SK-MEL-5 (cell line): Measurements from ENCODE around the gene DDR1. TPM values are rescaled to one million over a fixed set of nuclear protein-coding genes. Genes with fewer than 3 reads are reported as not detected.
A peak's percentile ranks its signal among the peaks of the same experiment; 100 is the strongest.
"Not testable (repeated sequence)": the region's sequence is repeated elsewhere in the genome, so short reads cannot be mapped to it uniquely, and the experiment has no call there.

ENCODE experiments used
- DNase-seq: peaks from one replicate; pipeline ENCODE4 v3.0.0-alpha.2; 2016; ENCODE audit warnings: low read depth, low spot score
- in situ Hi-C: cut with HindIII; loops from 2 replicates; pipeline ENCODE4 v1.10.0; 2016; ENCODE audit warnings: low sequenced_read_pairs, high pct_unique_total_duplicates, low pct_unique_long_range_greater_than_20kb
- total RNA-seq: library from RNA; depleted of rRNA; stranded (reverse); fragments of >200 nt; shearing (Covaris generic); gene quantifications from 2 replicates; pipeline ENCODE4 v1.2.3, GENCODE V29; 2014

DDR1 gene
- total RNA-seq, 1 experiment from 2014 or later = 34.1 TPM

DNA sequence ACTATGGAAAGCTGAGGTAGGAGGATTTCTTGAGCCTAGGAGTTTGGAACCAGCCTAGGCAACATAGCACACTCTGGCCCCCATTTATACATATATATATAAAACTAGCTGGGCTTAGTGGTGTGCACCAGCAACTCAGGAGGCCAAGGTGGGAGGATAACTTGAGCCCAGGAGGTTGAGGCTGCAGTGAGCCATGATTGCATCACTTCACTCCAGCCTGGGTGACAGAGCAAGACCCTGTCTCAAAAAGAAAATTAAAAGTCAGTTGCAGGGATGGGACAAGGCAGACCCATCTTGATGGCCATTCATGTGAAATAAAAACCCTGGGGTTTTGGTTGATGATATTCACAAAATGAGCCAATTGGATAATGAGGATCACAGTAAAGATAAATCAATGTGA is 17.1 kb downstream of the DDR1 start:
- in situ Hi-C loops = no loop called here
- DNase-seq = no peak

DNA sequence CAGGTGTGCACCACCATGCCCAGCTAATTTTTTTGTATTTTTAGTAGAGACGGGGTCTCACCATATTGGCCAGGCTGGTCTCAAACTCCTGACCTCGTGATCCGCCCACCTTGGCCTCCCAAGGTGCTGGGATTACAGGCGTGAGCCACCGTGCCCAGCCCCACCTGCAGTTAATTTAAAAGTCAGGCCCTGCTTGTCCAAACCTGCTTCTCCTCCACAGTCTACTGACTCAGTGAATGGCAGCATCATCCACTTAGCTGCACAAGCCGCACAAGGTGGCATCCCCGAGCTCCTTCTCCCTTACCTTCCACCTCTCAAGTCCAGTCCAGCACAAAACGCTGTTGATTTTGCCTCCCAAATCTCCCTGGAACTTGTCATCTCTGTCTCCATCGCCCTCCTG is 17.9 kb downstream of the DDR1 start:
- DNase-seq, in situ Hi-C loops: not testable (repeated sequence)

DNA sequence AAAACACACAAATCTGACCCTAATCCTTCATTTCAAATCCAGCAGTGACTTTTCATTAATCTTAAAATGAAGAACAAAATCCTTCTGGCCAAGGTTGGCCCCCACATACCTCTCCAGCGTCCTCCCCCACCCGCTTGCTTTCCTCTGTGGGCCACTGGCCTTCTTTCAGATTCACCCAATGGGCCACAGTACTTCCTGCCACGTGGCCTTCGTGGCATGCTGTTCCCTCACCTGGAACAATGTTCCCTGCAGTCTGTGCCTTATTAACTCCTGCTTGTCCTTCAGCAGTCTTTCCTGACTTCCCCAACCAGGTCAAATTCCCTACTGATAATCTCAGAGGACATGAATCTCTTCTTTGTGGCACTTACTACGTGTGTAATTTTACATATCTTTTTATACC is 18.4 kb downstream of the DDR1 start:
- in situ Hi-C loops = no loop called here
- DNase-seq = no peak

DNA sequence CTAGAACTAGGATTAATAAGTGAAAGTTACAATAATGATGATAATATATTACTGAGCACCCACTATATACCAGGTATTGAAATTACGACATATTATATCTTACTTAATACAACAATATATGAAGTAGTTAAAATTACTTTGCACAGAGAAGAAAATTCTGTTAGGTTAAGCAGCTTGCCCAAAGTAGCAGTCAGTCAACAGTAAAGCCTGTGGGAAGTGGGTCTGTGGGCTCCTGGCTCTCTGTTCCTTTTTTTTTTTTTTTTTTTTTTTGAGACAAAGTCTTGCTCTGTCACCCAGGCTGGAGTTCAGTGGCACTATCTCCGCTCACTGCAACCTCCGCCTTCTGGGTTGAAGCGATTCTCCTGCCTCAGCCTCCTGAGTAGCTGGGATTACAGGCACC is 18.9 kb downstream of the DDR1 start:
- in situ Hi-C loops = no loop called here
- DNase-seq = no peak

GRCh38 chr6:30907290-30907757 is 23.0 kb downstream of the DDR1 start:
- in situ Hi-C loops, DNase-seq: not testable (repeated sequence)

DNA sequence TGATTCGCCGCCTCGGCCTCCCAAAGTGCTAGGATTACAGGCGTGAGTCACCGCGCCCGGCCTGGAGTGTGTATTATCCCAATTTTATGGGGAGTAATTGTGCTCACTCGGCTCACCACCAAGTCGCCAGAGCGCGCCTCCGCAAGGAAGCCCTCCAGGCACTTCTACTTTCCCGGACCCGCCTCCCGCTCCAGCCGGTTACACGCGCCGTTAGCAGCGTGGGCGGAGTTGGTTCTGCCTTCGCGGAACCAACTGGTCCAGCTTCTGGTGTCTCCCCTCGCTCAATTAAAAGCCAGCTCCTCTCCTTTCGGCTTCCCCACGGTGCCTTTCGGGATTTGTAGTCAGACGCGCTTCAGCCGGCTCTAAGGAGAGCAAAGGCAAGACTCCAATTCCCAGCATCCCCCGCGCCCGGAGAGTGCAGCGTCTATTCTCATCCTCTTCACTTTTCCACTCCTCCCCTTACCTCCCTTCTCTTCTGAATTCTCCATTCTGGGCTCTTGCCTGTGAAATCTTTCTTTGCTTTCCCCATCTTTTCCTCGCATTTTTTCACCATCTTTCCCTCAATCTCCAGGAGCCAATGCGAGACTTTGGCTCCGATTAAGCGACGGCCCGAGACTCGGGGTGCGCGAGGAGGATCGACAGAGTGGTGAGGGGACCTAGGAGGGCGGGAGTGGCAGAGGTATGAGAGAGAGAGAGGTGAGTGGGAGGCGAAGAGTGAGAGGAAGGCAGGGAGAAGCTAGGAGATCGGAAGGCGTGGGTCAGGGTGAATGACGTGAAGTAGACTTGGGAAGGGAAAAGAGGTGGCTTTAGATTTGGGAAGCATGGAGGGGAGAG is 23.7 kb downstream of the DDR1 start, which contains the start of gene GTF2H4:
Gene GTF2H4, plus strand, starts transcription at position 450 of the 834 bp plus-strand sequence.
- in situ Hi-C loops = no loop called here
- DNase-seq = peak; percentile 99

DNA sequence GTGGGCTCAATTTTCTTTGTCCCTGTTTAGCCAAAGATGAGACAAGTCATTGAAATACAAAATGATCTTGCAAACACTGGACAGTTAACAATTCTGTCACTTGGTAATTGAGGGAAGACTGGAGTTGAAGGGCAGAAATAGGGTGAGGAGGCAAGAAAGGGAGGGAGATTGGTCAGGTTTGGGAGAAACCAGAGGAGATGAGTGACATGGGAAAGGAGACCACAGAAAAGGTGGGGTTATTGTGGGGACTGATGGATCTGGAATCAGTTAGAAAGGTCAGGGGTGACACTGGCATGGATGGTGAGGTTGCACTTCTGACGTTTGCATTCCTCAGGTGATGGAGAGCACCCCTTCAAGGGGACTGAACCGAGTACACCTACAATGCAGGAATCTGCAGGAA is 24.4 kb downstream of the DDR1 start:
- in situ Hi-C loops = no loop called here
- DNase-seq = no peak

DNA sequence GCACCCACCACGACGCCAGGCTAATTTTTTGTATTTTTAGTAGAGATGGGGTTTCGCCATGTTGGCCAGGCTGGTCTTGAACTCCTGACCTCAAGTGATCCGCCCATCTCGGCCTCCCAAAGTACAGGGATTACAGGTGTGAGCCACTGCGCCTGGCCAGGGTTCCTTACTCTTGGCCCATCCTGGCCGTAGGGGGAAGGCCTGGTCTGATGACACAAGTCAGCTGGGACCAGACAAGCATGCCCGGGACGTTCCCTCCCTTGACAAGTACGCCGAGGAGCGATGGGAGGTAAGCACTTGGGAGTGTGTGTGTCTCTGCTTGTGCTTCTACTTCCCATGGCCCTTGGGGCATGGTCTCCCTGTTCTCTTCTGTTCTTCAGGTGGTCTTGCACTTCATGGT is 26.2 kb downstream of the DDR1 start:
- DNase-seq, in situ Hi-C loops: not testable (repeated sequence)

DNA sequence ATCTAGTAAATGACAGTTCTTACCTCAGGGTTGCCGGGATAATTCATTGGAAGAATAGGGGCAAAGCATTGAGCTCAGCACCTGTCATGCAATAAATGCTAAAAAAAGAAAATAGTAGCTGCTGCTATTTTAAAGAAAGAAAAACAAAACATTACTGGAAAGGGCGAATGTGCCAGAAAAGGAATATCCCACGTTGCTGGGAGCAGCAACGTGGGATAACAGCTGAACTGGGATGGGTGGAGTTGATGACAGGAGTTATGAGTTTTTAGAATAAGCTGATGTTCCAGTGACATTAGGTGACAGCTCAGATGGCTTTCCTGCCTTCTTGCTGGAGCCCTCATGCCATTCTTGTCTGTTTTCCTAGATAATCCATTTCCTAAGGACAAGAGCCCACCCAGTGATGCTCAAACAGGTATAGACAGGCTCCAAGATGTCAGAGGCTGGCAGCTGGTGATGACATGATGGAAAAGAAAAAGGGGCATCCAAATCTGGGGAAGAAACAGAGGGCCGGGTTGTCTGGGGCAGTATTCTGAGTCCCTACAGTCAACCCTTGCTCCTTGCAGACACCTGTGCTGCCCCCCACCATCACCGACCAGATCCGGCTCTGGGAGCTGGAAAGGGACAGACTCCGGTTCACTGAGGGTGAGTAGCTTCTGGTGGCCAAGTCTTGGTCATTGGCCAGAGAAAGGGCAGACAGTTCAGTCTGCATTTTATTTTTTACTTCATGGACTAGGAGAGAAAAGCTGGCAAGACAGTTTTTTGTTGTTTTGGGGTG is 28.6 kb downstream of the DDR1 start:
- in situ Hi-C loops = no loop called here
- DNase-seq = no peak

DNA sequence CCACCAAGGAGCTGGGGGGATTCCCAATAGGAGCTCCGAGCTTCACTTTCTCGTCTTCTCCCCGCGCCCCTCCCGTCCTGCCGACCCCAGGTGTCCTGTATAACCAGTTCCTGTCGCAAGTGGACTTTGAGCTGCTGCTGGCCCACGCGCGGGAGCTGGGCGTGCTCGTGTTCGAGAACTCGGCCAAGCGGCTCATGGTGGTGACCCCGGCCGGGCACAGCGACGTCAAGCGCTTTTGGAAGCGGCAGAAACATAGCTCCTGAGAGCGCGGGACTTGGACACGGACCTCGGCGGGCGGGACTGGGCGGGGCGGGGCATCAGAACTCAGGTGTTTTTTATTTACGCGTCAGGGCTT is 29.4 kb downstream of the DDR1 start:
- no peak for DNase-seq
- in situ Hi-C loops = no loop called here

GRCh38 chr6:30914076-30914853 is 29.9 kb downstream of the DDR1 start, which contains the start of gene VARS2:
Gene VARS2, plus strand, starts transcription at chr6:30914238. Its CDS starts 599 bp downstream, at chr6:30914837.
- in situ Hi-C loops = no loop called here
- DNase-seq = peak; percentile 84

GRCh38 chr6:30914854-30915590 is 30.7 kb downstream of the DDR1 start:
- in situ Hi-C loops = no loop called here
- no peak for DNase-seq

- DNase-seq = peak; percentile 81
- in situ Hi-C loops = no loop called here
Measured at GRCh38 chr6:30915591-30915946, 31.2 kb downstream of the DDR1 start.

DNA sequence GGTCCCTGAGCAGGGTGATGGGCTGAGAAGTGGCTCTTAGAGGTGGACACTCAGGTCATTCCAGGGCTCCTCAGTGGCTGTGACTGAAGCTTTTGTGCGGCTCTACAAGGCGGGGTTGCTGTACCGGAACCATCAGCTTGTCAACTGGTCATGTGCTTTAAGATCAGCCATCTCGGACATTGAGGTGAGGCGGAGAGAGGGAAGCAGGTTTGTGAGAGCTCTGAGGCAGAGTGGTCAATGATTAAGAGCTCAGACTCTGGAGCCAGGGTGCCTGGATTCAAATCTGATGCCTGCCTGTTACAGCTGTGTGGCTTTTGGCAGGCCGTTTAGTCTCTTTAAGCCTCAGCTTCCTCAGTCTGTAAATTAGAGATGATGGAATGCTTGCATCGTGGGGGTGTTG is 32.7 kb downstream of the DDR1 start:
- no peak for DNase-seq
- in situ Hi-C loops = no loop called here

DNA sequence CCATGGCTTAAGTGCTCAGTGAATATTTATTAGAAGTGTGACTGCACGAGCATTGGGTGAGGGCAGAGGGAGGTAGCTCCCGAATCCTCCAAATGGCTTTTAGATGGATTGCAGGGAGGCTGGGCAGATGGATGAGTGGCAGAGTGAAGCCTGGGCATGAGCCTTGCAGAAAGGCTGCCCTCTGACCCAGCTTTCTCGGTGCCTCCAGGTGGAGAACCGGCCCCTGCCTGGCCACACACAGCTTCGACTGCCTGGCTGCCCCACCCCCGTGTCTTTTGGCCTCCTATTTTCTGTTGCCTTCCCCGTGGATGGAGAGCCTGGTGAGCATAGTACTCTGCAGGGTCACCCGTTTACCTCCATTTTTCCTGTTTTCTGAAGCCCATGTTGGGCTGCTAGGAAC is 33.2 kb downstream of the DDR1 start:
- no peak for DNase-seq
- in situ Hi-C loops = no loop called here

DNA sequence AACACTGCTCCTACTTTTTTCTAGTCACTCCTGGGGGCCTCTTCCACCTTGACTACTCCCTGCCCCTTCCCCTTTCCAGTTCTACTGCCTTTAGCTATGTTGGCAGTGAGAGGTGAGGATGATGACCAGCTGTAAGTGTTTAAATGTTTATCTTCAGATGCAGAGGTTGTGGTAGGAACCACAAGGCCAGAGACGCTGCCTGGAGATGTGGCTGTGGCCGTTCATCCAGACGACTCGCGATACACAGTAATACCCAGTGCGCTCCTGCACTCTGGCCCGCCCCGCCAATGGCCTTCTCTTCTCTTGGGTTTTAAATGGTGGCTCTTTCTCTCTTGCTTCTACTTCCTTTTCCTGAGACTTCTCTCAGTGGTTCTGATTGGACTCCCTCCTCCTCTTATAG is 34.4 kb downstream of the DDR1 start:
- no peak for DNase-seq
- in situ Hi-C loops = no loop called here

- DNase-seq = no peak
Measured at GRCh38 chr6:30922447-30922852, 38.1 kb downstream of the DDR1 start.

More at GRCh38 chr6:30922447-30922852, 38.1 kb downstream of the DDR1 start:
- in situ Hi-C loops = no loop called here
